GM18870 (cell line): Measurements from ENCODE around the gene ATP6V0A1.
A peak's percentile ranks its signal among the peaks of the same experiment; 100 is the strongest.

Experiments
- ATAC-seq: cut with Tn5 transposase; IDR thresholded peaks from one replicate; pipeline ENCODE4 v1.9.1; 2021; ENCODE audit warnings: moderate library complexity; ENCODE audit not compliant: unreplicated experiment

The ATP6V0A1 gene

GRCh38 chr17:42518046-42518754 is 59.5 kb downstream of the ATP6V0A1 start:
- ATAC-seq = no peak

GRCh38 chr17:42518755-42519545 is 60.3 kb downstream of the ATP6V0A1 start:
- ATAC-seq = no peak

GRCh38 chr17:42519546-42520491 is 61.1 kb downstream of the ATP6V0A1 start:
- no peak for ATAC-seq

- ATAC-seq = no peak
Observed at GRCh38 chr17:42520540-42520951, 61.9 kb downstream of the ATP6V0A1 start.

- no peak for ATAC-seq
Observed at GRCh38 chr17:42521036-42521435, 62.4 kb downstream of the ATP6V0A1 start.

- no peak for ATAC-seq
Observed at GRCh38 chr17:42521666-42522262, 63.1 kb downstream of the ATP6V0A1 start.

- no peak for ATAC-seq
Observed at GRCh38 chr17:42522263-42522790, 63.6 kb downstream of the ATP6V0A1 start.

GRCh38 chr17:42522798-42523278 is 64.2 kb downstream of the ATP6V0A1 start:
- ATAC-seq = no peak

GRCh38 chr17:42525221-42525620 is 66.5 kb downstream of the ATP6V0A1 start:
- no peak for ATAC-seq

GRCh38 chr17:42526031-42526444 is 67.4 kb downstream of the ATP6V0A1 start:
- ATAC-seq = no peak

- no peak for ATAC-seq
Observed at GRCh38 chr17:42527932-42528331, 69.3 kb downstream of the ATP6V0A1 start.

- ATAC-seq = no peak
Observed at GRCh38 chr17:42529061-42529460, 70.4 kb downstream of the ATP6V0A1 start.

- no peak for ATAC-seq
Observed at GRCh38 chr17:42530952-42531454, 72.3 kb downstream of the ATP6V0A1 start.

- no peak for ATAC-seq
Observed at GRCh38 chr17:42531455-42532354, 73.0 kb downstream of the ATP6V0A1 start.

- peak; percentile 10 for ATAC-seq
Observed at GRCh38 chr17:42535155-42536047, 76.7 kb downstream of the ATP6V0A1 start.

GRCh38 chr17:42536048-42536371 is 77.3 kb downstream of the ATP6V0A1 start, which contains the start of gene NAGLU:
Gene NAGLU, plus strand, starts transcription at chr17:42536241. Its CDS starts 32 bp downstream, at chr17:42536273.
- peak; percentile 52 for ATAC-seq

- peak; percentile 36 for ATAC-seq
Observed at GRCh38 chr17:42536372-42537155, 77.9 kb downstream of the ATP6V0A1 start.
